Activated naive CD8-positive, alpha-beta T cell treated with anti-CD3 and anti-CD28 coated beads, Interleukin-2, amount 10 ng/mL, durations not matched to agents 7 days and 5 days (primary cell): ENCODE results near the gene TEF. TPM values are rescaled to one million over a fixed set of nuclear protein-coding genes. Genes with fewer than 3 reads are reported as not detected.
"Not testable (repeated sequence)": the region's sequence is repeated elsewhere in the genome, so short reads cannot be mapped to it uniquely, and the experiment has no call there.

ENCODE experiments used
- ATAC-seq: fragments of 150-1000 bp; cut with Tn5 transposase; one replicate; pipeline ENCODE4 v1.10.0; 2021; ENCODE audit warnings: low read depth, moderate library complexity
- POLR2A ChIA-PET: fragments of 350-600 bp; sonication (Branson Sonifier 250); formaldehyde crosslinking; loops from one replicate; lab custom pipeline; 2021; ENCODE audit warnings: antibody characterized with exemption; lab: Charles Lee
- DNase-seq: peaks from one replicate; pipeline ENCODE4 v3.0.0; 2021
- H3K27ac Mint-ChIP-seq: one replicate; pipeline ENCODE4 v1.8.0; 2022; ENCODE audit warnings: mild to moderate bottlenecking, mixed read lengths
- H3K27me3 Mint-ChIP-seq: one replicate; pipeline ENCODE4 v1.8.0; 2022; ENCODE audit warnings: mild to moderate bottlenecking, moderate library complexity, mixed read lengths
- H3K36me3 Mint-ChIP-seq: one replicate; pipeline ENCODE4 v1.8.0; 2021; ENCODE audit warnings: mild to moderate bottlenecking, mixed read lengths
- H3K4me1 Mint-ChIP-seq: one replicate; pipeline ENCODE4 v1.8.0; 2021; ENCODE audit warnings: mixed read lengths
- H3K4me3 Mint-ChIP-seq: one replicate; pipeline ENCODE4 v1.8.0; 2022; ENCODE audit warnings: mild to moderate bottlenecking, moderate library complexity, mixed read lengths
- H3K9me3 Mint-ChIP-seq: one replicate; pipeline ENCODE4 v1.8.0; 2021; ENCODE audit warnings: mixed read lengths
- total RNA-seq, 2 experiments: library from RNA; stranded (reverse); gene quantifications; one replicate each; pipeline ENCODE4 v1.2.3, GENCODE V29; 2021

The TEF gene
- total RNA-seq, 2 experiments from 2014 or later, result 3.6 to 4.0 TPM

GRCh38 chr22:41429232-41429950 lies 47.6 kb downstream of the TEF start:
- DNase-seq (no peak), ATAC-seq (no peak)
- no peaks in the 10 kb centered on the region for H3K27me3 Mint-ChIP-seq
- H3K9me3 Mint-ChIP-seq, result no peaks in the 10 kb centered on the region
- peaks cover 14% of the 10 kb centered on the region for H3K36me3 Mint-ChIP-seq
- peaks cover 16% of the 10 kb centered on the region for H3K4me1 Mint-ChIP-seq
- H3K27ac Mint-ChIP-seq, result no peak overlapping the region
- POLR2A ChIA-PET, result interaction anchor here (0.7 kb wide), 1 partner anchor 1339 kb away, joined by 6 read pairs; no protein-coding TSS in a partner anchor
- no peak overlapping the region for H3K4me3 Mint-ChIP-seq

GRCh38 chr22:41429951-41430332 lies 48.2 kb downstream of the TEF start:
- H3K27ac Mint-ChIP-seq, result no peak overlapping the region
- H3K9me3 Mint-ChIP-seq, result no peaks in the 10 kb centered on the region
- peaks cover 14% of the 10 kb centered on the region for H3K36me3 Mint-ChIP-seq
- ATAC-seq, result no peak
- no peak for DNase-seq
- POLR2A ChIA-PET, result interaction anchor here (0.7 kb wide), 2 partner anchors 13 to 1338 kb away, joined by 4 to 6 read pairs; no protein-coding TSS in a partner anchor
- peaks cover 16% of the 10 kb centered on the region for H3K4me1 Mint-ChIP-seq
- H3K27me3 Mint-ChIP-seq, result no peaks in the 10 kb centered on the region
- no peak overlapping the region for H3K4me3 Mint-ChIP-seq

- Mint-ChIP-seq H3K4me3 (no peak overlapping the region), H3K27me3 (no peaks in the 10 kb centered on the region), H3K27ac (no peak overlapping the region), H3K9me3 (no peaks in the 10 kb centered on the region), H3K4me1 (peaks cover 8% of the 10 kb centered on the region), H3K36me3 (peaks cover 13% of the 10 kb centered on the region)
- POLR2A ChIA-PET, result interaction anchor here (0.6 kb wide), 1 partner anchor 86 kb away, joined by 3 read pairs; no protein-coding TSS in a partner anchor
- DNase-seq (no peak), ATAC-seq (no peak)
These were observed 49.9 kb downstream of the TEF start for GRCh38 chr22:41431656-41432055.

- H3K4me3 Mint-ChIP-seq, H3K4me1 Mint-ChIP-seq, DNase-seq, H3K9me3 Mint-ChIP-seq, H3K27ac Mint-ChIP-seq, ATAC-seq, H3K36me3 Mint-ChIP-seq, H3K27me3 Mint-ChIP-seq, POLR2A ChIA-PET: not testable (repeated sequence)
These were observed 51.7 kb downstream of the TEF start for GRCh38 chr22:41433480-41433879.

- not testable (repeated sequence) for ATAC-seq, H3K36me3 Mint-ChIP-seq, H3K27me3 Mint-ChIP-seq, DNase-seq, H3K27ac Mint-ChIP-seq, H3K4me3 Mint-ChIP-seq, H3K4me1 Mint-ChIP-seq, H3K9me3 Mint-ChIP-seq
- POLR2A ChIA-PET, result interaction anchor here (0.7 to 1.1 kb wide), 2 partner anchors 9 to 12 kb away, joined by 4 read pairs; partner anchors contain the start of gene TOB2
These were observed 52.7 kb downstream of the TEF start for GRCh38 chr22:41434361-41435003.

- H3K36me3 Mint-ChIP-seq, result peaks cover 7% of the 10 kb centered on the region
- H3K27me3 Mint-ChIP-seq, result no peaks in the 10 kb centered on the region
- POLR2A ChIA-PET, result interaction anchor here (1.1 to 3.3 kb wide), 2 partner anchors 10 to 11 kb away, joined by 4 to 18 read pairs; partner anchors contain the start of gene TOB2
- ATAC-seq, result no peak
- DNase-seq, result no peak
- no peaks in the 10 kb centered on the region for H3K9me3 Mint-ChIP-seq
- peak overlapping the region; percentile 45 for H3K27ac Mint-ChIP-seq
- no peak overlapping the region for H3K4me3 Mint-ChIP-seq
- H3K4me1 Mint-ChIP-seq, result peaks cover 4% of the 10 kb centered on the region
These were observed 53.8 kb downstream of the TEF start for GRCh38 chr22:41435560-41435959.

GRCh38 chr22:41436322-41437113 lies 54.8 kb downstream of the TEF start:
- Mint-ChIP-seq H3K4me3 (no peak overlapping the region), H3K27me3 (no peaks in the 10 kb centered on the region), H3K36me3 (peaks cover 4% of the 10 kb centered on the region), H3K4me1 (peaks cover 5% of the 10 kb centered on the region), H3K9me3 (no peaks in the 10 kb centered on the region), H3K27ac (no peak overlapping the region)
- ATAC-seq (no peak), DNase-seq (no peak)
- POLR2A ChIA-PET, result interaction anchor here (3.3 kb wide), 1 partner anchor 10 kb away, joined by 18 read pairs; the partner anchor contains the start of gene TOB2

- Mint-ChIP-seq H3K27me3 (no peaks in the 10 kb centered on the region), H3K27ac (no peak overlapping the region), H3K4me1 (peaks cover 3% of the 10 kb centered on the region), H3K4me3 (no peak overlapping the region), H3K9me3 (no peaks in the 10 kb centered on the region), H3K36me3 (peaks cover 4% of the 10 kb centered on the region)
- POLR2A ChIA-PET, result interaction anchor here (3.3 kb wide), 1 partner anchor 9 kb away, joined by 18 read pairs; the partner anchor contains the start of gene TOB2
- ATAC-seq, result no peak
- no peak for DNase-seq
These were observed 55.5 kb downstream of the TEF start for GRCh38 chr22:41437198-41437597.

GRCh38 chr22:41440511-41440910 lies 58.8 kb downstream of the TEF start:
- H3K9me3 Mint-ChIP-seq, H3K4me3 Mint-ChIP-seq, DNase-seq, H3K27me3 Mint-ChIP-seq, H3K36me3 Mint-ChIP-seq, ATAC-seq, H3K27ac Mint-ChIP-seq, POLR2A ChIA-PET: not testable (repeated sequence)
- H3K4me1 Mint-ChIP-seq, result peaks cover 14% of the 10 kb centered on the region

- Mint-ChIP-seq H3K4me1 (peaks cover 14% of the 10 kb centered on the region), H3K27ac (no peak overlapping the region), H3K27me3 (no peaks in the 10 kb centered on the region), H3K36me3 (peaks cover 3% of the 10 kb centered on the region), H3K4me3 (no peak overlapping the region), H3K9me3 (no peaks in the 10 kb centered on the region)
- POLR2A ChIA-PET, result interaction anchor here (0.6 to 1.1 kb wide), 2 partner anchors 12 to 26 kb away, joined by 3 to 4 read pairs; partner anchors contain the start of genes ACO2 and PHF5A
- no peak for ATAC-seq
- no peak for DNase-seq
These were observed 60.6 kb downstream of the TEF start for GRCh38 chr22:41442240-41442792.

- POLR2A ChIA-PET, result interaction anchor here (0.9 to 5.8 kb wide), 9 partner anchors 8 to 588 kb away, joined by 3 to 142 read pairs (median 8); partner anchors contain the start of genes ACO2, PHF5A, PMM1 and RANGAP1
- Mint-ChIP-seq H3K27ac (peak overlapping the region; percentile 96), H3K9me3 (no peaks in the 10 kb centered on the region), H3K36me3 (peaks cover 3% of the 10 kb centered on the region), H3K27me3 (no peaks in the 10 kb centered on the region), H3K4me3 (peak overlapping the region; percentile 84), H3K4me1 (peaks cover 21% of the 10 kb centered on the region)
- DNase-seq, result peak; percentile 80
- peak; percentile 47 for ATAC-seq
These were observed 62.8 kb downstream of the TEF start for GRCh38 chr22:41444360-41445128.
